Measurements from ENCODE around the gene COPE. TPM values are rescaled to one million over a fixed set of nuclear protein-coding genes. Genes with fewer than 3 reads are reported as not detected.
"Not testable (repeated sequence)": the region's sequence is repeated elsewhere in the genome, so short reads cannot be mapped to it uniquely, and the experiment has no call there.

The COPE gene
- total RNA-seq, 4 donors from 2014 or later = 121 to 195 (median 152) TPM

- 0 to 75% methylated on average over 6 to 7 of the region's 26 CpGs for WGBS, 2 donors (ENCODE audit: low coverage in 1 of 2)
- Histone ChIP-seq H3K4me3 (no peak overlapping the region), H3K27ac (no peak overlapping the region), H3K9me3 (no peaks in the 10 kb centered on the region), H3K4me1 (peaks cover 0 to 5% (median 0%) of the 10 kb centered on the region in 3 donors), H3K27me3 (peaks cover 43% of the 10 kb centered on the region), H3K36me3 (no peaks in the 10 kb centered on the region)
- TF ChIP-seq EP300 (IDR thresholded peaks at IDR 0.05) (no peak), POLR2AphosphoS5 (IDR thresholded peaks at IDR 0.05) (no peak), POLR2A (IDR thresholded peaks at IDR 0.05) (no peak), CTCF (IDR thresholded peaks at IDR 0.05) (no peak)
- no peak for ATAC-seq
These were observed 42.8 kb upstream of the COPE start for GRCh38 chr19:18961767-18962620.

- peaks cover 48% of the 10 kb centered on the region for H3K27me3 ChIP-seq
- WGBS, 2 donors (ENCODE audit: low coverage in 1 of 2) = 77 to 78% methylated on average over 4 of the region's 4 CpGs
- TF ChIP-seq POLR2AphosphoS5 (IDR thresholded peaks at IDR 0.05) = no peak
- TF ChIP-seq CTCF (IDR thresholded peaks at IDR 0.05) = no peak
- TF ChIP-seq EP300 (IDR thresholded peaks at IDR 0.05) = no peak
- no peak for TF ChIP-seq POLR2A (IDR thresholded peaks at IDR 0.05)
These were observed 41.2 kb upstream of the COPE start for GRCh38 chr19:18960370-18960769.

GRCh38 chr19:18955042-18955441, 35.9 kb upstream of the COPE start:
- Histone ChIP-seq H3K4me3 (no peak overlapping the region), H3K4me1 (no peaks in the 10 kb centered on the region), H3K27me3 (peaks cover 12% of the 10 kb centered on the region), H3K9me3 (no peaks in the 10 kb centered on the region), H3K27ac (no peak overlapping the region), H3K36me3 (no peaks in the 10 kb centered on the region)
- ATAC-seq = no peak
- 89 to 98% methylated on average over 2 of the region's 2 CpGs for WGBS, 2 donors (ENCODE audit: low coverage in 1 of 2)
- no peak for TF ChIP-seq POLR2AphosphoS5 (IDR thresholded peaks at IDR 0.05)
- no peak for TF ChIP-seq EP300 (IDR thresholded peaks at IDR 0.05)
- TF ChIP-seq CTCF (IDR thresholded peaks at IDR 0.05) = no peak
- no peak for TF ChIP-seq POLR2A (IDR thresholded peaks at IDR 0.05)

More at GRCh38 chr19:18960370-18960769, 41.2 kb upstream of the COPE start:
- no peaks in the 10 kb centered on the region for H3K36me3 ChIP-seq
- peaks cover 0 to 5% (median 0%) of the 10 kb centered on the region in 3 donors for H3K4me1 ChIP-seq
- H3K9me3 ChIP-seq = no peaks in the 10 kb centered on the region
- H3K27ac ChIP-seq = no peak overlapping the region
- ATAC-seq = no peak
- no peak overlapping the region for H3K4me3 ChIP-seq

GRCh38 chr19:18954094-18954493, 34.9 kb upstream of the COPE start:
- no peaks in the 10 kb centered on the region for H3K4me1 ChIP-seq
- H3K9me3 ChIP-seq = no peaks in the 10 kb centered on the region
- peaks cover 7% of the 10 kb centered on the region for H3K27me3 ChIP-seq
- WGBS, 2 donors (ENCODE audit: low coverage in 1 of 2) = 72 to 76% methylated on average over 3 of the region's 3 CpGs
- no peak overlapping the region for H3K4me3 ChIP-seq
- H3K27ac ChIP-seq = no peak overlapping the region
- TF ChIP-seq EP300 (IDR thresholded peaks at IDR 0.05) (no peak), POLR2A (IDR thresholded peaks at IDR 0.05) (no peak), CTCF (IDR thresholded peaks at IDR 0.05) (no peak), POLR2AphosphoS5 (IDR thresholded peaks at IDR 0.05) (no peak)
- no peak for ATAC-seq
- no peaks in the 10 kb centered on the region for H3K36me3 ChIP-seq

- H3K27ac ChIP-seq, H3K27me3 ChIP-seq, H3K4me1 ChIP-seq, H3K4me3 ChIP-seq, H3K9me3 ChIP-seq, H3K36me3 ChIP-seq, ATAC-seq: not testable (repeated sequence)
- WGBS, 2 donors (ENCODE audit: low coverage in 1 of 2) = 42% methylated on average over 4 to 14 of the region's 17 CpGs
These were observed 33.3 kb upstream of the COPE start for GRCh38 chr19:18952364-18953003.

Measured in gastroesophageal sphincter (tissue), 4 donors.